ENCODE results near the gene MRPL23.

- TF ChIP-seq CTCF (conservative IDR thresholded peaks at IDR 0.05; ENCODE audit: low read length) = no peak
- no peak for TF ChIP-seq EZH2phosphoT487 (IDR thresholded peaks at IDR 0.05; ENCODE audit: borderline replicate concordance)
These were observed 26.1 kb upstream of the MRPL23 start for GRCh38 chr11:1920909-1921573.

Data from Loucy (cell line).